GM18511 (cell line): ENCODE results near the gene PNMA8C.
"Not testable (repeated sequence)": the region's sequence is repeated elsewhere in the genome, so short reads cannot be mapped to it uniquely, and the experiment has no call there.

Experiments
- ATAC-seq: cut with Tn5 transposase; IDR thresholded peaks from one replicate; pipeline ENCODE4 v1.9.1; 2021; ENCODE audit warnings: mild to moderate bottlenecking, moderate library complexity; ENCODE audit not compliant: unreplicated experiment

The PNMA8C gene

DNA sequence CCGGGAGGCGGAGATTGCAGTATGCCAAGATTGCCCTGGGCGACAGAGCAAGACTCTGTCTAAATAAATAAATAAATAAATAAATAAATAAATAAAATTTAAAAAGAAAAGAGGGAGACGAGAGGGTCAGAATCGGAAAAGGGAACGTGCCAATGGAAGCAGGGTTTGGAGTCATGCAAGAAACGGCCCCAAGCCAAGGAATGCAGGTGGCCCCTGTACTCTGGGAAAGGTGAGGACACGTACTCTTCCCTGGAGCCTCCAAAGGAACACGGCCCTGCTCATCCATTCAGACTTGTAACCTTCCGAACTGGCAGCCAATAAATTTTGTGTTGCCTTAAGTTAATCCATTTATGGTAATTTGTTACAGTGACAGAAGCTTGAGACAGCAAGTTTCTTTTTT, 19.9 kb upstream of the PNMA8C start:
- no peak for ATAC-seq

DNA sequence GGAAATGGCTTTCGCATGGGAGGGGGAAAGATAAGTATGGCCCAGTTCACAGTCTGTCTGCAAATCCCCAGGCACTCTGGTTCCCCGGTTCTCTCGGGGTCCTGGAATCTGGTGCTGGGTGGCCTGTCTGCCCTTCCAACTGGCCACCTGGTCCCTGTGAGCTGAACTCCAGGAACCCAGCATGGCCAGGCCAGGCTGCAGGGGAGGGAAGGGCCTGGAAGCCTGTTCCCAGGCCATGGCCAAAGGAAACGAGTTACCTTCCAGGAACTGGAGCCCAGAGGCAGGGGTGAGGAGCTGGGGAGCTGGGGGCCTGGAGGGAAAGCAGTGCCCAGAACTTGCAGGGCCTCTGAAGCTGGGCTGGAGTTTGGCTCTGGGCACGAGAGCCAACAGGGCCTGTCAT, 19.1 kb upstream of the PNMA8C start:
- ATAC-seq: no peak

DNA sequence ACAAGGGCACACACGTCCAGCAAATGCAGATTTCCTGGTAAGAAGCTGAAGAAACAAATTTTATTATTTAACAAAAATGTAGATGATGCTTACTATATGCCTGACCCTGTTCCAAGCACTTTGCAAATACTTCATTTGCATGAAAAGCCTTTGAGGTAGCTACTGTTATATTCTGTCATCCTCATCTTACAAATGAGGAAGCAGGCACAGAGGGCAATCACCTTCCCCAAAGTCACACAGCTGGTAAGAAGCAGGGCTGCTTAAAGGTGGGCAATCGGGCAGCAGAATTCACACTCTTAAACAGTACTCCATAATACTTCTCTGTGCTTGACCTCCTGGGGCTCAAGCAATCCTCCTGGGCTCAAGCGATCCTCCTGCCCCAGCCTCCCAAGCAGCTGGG, 18.3 kb upstream of the PNMA8C start:
- ATAC-seq: no peak

DNA sequence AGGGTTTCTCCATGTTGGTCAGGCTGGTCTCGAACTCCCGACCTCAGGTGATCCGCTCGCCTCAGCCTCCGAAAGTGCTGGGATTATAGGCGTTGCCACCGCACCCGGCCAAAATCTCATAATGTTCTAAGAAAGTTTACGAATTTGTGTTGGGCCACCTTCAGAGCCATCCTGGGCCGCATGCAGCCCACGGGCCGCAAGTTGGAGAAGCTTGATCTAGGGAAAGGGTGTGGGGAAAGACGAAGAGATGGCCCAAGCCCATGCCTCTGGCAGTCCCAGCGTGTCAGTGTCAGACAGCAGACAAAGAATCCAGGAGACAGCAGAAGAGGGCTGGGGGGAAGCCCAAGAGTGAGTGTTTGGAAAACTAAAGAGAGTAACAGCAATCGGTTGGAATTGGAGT, 17.3 kb upstream of the PNMA8C start:
- no peak for ATAC-seq

DNA sequence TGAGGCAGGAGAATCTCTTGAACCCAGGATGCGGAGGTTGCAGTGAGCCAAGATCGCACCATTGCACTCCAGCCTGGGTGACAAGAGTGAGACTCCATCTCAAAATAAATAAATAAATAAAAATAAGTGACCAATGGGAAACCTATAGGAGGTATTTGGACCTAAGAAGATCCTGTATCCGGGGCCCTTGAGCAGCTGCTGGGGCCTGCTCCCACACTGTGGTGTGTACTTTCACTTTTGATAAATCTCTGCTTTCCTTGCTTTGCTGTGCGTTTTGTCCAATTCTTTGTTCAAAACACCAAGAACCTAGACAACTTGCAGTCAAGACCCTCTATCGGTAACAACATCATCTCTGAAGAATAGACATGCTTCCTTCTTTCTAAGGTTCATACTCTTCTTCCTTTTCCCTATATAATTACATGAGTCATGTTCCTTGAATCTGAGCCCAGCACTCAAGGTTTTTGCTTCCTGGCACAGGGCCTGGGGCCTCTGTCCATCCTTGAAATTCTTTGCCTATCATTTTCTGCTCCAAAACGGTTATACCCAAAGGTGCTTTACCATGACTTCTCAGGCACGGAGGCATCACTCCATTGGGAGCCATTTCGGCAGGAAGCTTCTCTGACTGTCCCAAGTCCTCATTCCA, 14.2 kb upstream of the PNMA8C start:
- no peak for ATAC-seq

DNA sequence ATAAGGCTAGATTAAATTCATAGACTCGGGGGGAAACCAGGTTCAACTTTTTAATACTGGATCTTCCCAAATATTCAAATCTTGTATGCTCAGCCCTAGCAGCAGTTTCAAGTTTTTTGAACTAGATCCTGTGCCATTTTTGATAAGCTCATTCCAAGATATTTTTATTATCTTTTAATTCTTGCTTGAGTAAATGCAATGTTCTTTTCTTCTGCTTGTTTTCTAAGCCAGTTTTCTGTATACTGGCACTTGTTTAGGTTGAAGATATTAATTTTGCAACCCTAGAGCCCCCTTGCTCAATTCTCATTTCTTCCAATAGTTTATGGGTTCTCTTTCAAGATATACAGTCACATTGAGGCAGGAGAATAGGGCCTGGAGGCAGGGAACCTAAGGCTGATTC, 13.1 kb upstream of the PNMA8C start:
- no peak for ATAC-seq

DNA sequence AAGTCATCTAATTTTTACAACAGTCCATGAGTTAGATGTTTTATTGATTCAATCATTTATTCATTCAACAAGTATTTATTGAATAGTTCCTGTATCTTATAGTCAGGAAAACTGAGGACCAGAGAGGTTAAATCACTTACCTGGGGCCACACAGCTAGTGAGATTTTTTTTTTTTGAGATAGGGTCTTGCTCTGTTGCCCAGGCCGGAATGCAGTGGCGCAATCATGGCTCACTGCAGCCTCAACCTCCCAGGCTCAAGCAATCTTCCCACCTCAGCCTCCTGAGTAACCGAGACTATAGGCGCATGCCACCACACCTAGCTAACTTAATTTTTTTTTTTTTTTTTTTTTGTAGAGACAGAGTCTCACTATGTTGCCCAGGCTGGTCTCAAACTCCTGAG, 7.0 kb upstream of the PNMA8C start:
- ATAC-seq: not testable (repeated sequence)

DNA sequence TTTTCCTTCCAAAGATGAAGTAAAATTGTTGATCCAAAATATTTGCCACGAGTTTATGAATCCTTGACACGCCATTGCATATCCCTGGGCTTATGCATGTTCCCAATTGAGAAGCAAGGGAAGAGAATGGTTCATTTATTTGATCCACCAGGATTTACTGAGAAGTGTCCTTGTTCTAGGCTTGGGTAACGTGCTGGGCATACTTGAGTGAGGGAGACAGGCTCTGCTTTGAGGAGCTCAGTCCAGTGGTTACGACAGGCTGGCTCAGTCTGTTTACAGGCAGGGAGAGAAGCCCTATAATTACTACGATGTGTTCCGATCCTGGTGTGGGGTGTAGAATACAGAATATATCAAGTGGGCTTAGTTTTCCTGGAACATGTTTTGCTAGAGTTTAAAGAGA, 6.3 kb upstream of the PNMA8C start:
- ATAC-seq: no peak

DNA sequence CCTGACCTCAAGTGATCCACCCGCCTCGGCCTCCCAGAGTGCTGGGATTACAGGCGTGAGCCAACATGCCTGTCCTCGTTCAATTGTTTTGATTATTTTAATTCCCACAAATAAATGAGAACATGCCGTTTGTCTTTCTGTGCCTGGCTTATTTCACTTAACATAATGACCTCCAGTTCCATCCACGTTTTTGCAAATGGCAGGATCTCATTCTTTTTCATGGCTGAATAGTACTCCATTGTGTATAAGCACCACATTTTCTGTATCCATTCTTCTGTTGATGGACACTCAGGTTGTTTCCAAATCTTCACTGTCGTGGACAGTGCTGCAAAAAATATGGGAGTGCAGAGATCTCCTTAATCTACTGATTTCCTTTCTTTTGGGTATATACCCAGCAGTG, 4.7 kb upstream of the PNMA8C start:
- ATAC-seq: not testable (repeated sequence)

DNA sequence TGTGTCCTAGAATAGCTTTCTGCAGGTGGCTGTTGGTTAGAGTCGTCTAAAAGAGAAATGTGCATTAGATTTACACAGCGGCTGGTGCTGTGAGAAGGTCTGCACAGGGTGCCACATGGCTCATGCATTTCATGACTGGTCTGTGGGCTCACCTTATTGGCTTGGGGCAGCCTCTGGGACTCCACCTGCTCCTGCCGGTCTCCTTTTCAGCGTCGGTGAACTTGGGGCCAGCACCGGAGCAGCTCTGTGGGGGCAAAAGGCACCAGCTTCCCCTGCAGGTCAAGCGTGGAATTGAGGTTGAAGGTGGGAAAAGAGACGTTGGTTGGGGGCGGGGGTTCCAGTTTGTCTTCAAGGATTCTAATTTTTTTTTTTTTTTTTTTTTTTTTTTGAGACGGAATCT, 3.1 kb upstream of the PNMA8C start:
- no peak for ATAC-seq

DNA sequence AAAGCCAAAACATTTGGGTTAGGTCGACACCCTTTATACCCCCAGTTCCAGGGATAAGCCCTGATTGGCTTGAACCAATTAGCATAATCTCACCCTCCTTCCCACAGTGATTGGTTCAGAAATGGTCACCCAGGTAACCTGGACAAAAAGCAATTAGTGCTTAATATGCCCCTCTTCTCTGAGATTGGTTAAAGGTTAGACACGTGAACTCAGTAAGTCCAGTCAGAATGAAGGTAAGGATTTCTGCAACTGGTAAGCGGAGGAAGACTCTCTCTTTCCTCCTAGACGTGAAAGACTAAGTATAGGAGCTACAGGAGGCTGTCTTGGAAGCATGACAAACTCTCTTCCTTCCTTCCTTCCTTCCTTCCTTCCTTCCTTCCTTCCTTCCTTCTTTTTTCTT, 1.3 kb upstream of the PNMA8C start:
- ATAC-seq: no peak

DNA sequence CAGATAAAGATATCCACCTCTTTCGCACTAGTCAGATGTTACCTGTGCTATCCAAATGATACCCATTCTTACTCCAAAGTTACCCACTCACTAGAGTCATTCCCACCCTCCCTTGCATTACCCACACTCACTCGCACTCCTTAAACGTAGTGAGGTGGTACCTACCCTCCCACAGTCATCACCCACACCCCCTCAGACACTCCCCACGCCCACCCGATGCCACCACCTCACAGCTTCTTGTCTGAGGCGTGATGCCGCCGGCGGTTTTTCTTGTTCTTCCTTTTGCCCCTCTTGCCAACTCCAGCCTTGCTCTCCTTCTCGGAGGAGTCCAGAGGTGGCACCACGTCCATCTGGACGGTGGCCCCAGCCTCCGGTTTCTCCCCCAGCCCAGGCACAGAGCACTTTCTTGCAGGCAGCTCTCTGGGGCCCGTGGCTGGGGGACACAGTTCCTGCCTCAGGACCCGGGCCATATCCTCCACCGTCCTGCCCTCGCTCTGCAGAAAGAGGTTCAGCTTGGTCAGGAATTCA, 1.2 kb downstream of the PNMA8C start:
- ATAC-seq: no peak

DNA sequence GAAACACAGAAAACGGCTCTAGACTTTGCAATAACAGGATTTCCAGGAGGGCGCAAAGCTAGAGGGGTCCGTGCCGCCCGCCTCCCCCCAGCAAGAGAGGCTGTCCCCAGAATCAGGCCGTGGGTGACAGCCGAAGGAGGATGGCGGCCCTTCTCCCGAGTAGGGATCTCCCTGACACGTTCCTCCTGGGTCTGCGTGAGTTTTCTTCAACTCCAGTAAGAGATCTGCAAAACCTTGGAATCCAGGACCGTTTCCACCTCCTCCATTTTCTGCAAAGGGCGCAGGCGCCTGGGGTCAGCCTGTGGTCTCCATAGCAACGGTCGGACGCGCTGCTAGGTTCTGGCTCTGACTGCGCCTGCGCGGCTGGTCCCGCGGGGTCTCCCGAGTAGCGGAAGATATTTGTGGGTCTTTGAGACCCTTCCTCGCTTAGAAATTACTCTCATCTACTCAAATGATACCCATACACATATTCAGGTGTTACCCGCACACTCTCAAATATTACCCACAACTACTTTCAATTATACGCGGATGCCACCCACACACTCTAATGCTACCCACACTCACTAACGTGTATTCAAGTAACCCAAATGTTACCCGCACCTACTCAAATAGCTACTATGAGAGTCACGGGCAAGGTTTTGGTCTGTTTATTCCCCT, 2.1 kb downstream of the PNMA8C start:
- no peak for ATAC-seq

DNA sequence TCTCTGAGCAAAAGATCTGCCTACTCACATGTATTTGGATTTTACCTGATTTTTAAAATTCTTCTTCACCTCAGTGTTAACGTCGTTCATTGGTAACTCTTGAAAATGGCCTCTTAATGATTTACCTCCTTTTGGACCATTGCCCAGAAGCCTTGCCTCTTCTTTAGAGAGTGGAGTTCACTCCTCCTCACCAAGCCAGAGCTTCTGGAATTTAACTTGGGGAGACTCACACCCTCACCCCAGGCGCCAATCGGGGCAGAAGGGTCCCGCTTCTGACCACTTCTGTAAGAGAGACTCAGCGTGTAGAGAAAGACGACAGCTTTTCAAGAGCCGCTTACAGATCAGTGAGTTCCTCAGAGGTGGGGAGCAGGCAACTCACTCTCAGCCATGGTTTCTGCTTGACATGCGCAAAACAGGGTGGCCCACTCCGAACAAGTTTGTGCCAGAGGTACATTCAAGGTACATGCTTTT, 2.7 kb downstream of the PNMA8C start:
- ATAC-seq: no peak

DNA sequence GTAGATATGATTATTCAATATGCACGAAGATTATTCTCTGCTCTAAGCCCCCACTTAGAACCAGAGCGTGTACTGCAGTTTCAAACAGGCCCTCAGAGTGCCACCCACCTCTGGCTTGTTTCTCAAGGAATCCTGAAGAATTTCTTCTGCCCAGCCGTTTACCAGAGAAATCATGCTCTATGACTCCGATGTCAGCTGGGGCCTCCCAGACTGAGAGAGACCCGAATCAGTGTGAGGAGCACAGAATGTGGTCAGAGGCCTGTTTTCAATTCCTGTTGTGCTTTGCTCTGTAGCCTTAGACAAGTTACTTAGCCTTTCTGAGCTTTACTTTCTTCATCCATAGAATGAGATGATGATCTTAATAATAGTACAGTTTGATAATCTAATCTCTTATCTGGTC, 5.5 kb downstream of the PNMA8C start:
- ATAC-seq: no peak

DNA sequence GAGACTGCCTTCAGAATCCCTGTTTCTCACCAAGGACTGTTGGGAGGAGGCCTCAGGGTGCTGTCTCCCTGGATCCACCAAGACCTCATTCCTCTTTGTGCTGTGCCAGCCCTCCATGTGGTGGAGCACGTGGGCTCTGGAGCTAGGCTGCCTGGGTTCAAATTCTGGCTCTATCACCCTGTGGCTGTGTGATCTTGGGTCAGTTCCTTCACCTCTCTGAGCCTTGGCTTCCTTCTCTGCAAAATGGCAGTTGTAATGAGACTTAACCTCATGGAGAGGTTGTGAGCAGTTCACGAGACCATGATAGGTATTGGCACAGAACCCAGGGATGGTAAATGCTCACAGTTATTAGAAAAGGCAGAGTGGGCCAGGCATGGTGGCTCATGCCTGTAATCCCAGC, 6.4 kb downstream of the PNMA8C start:
- ATAC-seq: no peak

DNA sequence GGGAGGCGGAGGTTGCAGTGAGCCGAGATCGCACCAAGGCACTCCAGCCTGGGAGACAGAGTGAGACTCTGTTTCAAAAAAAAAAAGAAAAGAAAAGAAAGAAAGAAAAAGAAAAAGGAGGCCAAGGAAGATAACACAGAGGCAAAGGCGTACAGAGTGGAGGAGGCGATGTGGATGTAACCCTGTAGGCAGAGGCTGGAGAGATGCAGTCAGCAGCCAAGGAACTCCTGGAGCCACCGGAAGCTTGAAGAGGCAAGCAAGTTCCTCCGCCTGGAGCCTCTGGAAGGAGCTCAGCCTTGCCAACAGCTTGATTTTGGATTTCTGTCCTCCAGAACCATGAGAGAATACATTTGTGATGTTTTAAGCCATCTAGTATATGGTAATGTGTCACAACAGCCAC, 8.7 kb downstream of the PNMA8C start:
- ATAC-seq: no peak

DNA sequence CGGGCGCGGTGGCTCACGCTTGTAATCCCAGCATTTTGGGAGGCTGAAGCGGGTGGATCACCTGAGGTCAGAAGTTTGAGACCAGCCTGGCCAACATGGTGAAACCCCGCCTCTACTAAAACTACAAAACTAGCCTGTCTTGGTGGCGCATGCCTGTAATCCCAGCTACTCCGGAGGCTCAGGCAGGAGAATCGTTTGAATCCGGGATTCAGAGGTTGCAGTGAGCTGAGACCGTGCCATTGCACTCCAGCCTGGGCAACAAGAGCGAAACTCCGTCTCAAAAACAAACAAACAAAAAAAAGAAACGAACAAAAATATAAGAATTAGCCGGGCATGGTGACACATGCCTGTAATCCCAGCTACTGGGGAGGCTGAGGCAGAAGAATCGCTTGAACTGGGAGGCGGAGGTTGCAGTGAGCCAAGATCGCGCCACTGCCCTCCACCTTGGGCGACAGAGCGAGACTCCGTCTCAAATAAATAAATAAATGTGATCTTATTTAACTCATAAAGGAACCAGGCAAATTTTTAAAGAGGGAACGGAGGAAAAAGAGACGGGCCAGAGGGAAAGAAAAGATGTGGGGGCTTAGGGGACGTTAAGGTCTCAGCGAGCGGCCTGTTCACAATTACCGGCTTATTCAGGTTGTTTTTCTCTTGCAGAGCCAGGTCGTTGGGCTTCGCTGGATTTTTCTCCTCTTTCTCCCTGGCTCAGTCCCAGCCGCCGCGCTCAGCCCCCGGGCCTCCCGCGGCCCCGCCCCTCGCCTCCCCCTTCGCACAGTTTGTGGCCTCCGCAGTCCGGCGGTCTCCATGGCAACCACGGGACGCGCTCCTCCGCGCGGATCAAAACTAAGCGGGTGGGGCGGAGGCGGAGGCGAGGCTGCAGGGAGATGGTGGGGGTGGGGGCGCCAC, 12.7 kb downstream of the PNMA8C start:
- ATAC-seq: not testable (repeated sequence)

DNA sequence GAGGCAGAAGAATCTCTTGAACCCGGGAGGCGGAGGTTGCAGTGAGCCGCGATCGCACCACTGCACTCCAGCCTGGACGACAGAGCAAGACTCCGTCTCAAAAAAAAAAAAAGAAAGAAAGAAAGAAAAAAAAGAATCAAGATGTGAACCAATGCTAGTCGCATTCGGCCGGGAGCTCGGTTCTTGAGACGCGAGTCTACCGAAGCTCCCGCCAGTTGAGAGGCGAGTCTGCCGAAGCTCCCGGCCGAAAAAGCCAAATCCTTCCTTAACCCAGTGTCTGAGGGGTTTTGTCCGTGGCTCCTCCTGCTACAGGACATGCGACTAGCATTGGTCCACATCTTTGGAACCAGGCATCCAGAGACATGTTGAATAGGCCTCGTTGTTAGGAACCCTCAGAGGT, 13.8 kb downstream of the PNMA8C start:
- ATAC-seq: not testable (repeated sequence)

DNA sequence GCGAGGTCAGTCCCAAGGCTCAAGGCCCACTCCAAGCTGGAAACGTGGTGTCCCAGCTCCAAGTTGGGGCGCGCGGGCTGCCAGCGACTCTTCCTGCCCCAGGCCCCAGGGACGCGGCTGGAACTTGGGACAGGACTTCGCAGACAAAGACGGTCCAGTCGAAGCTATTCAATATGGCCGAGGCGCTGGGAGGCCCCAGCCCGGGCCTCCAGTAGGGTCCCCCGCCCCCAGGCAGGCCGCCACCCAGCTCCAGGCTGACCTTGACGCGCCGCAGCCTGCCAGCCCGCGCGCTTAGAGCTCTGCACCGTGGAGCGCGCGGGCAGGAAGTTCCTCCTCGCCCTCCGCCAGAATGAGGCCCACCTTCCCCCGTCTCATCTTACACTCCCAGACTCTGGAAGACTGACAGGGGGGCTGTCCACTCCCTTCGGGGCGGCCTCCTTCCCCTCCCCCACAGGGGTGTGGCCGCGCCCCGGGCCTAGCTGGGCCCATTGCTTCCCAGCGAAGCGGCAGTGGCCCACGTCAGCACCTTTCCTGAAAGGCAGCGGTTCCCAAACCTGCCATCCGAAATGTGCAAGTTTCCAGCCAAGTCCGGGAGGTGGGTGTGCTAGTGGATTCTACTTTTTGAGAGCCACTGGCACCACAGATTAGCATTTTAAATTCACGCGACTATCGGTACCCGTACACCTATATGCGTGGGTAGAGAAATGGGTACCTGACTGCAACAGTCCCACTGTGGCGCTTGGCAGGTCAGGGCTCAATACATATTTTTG, 15.3 kb downstream of the PNMA8C start, which contains the start of gene CCDC8:
CCDC8 (minus strand) TSS at position 303 of the 770 bp plus-strand sequence. CDS start 754 bp downstream, outside the sequence.
- no peak for ATAC-seq
